ENCODE data around the gene MARCO.

- TF ChIP-seq CTCF (IDR thresholded peaks at IDR 0.05) (no peak), POLR2AphosphoS5 (IDR thresholded peaks at IDR 0.05) (no peak), POLR2A (IDR thresholded peaks at IDR 0.05) (no peak)
These were observed 39.5 kb upstream of the MARCO start for GRCh38 chr2:118902266-118903028.

Data from stomach (tissue), 4 donors.